Liver (tissue), 3 donors: Measurements from ENCODE around the gene SLC38A10.
A peak's percentile ranks its signal among the peaks of the same experiment; 100 is the strongest.

Experiments
- CTCF ChIP-seq: fragments of 150-350 bp; IDR thresholded peaks from 2 replicates; pipeline ENCODE4 v1.5.1; 2017; ENCODE audit warnings: improper control_type of control experiment, low read depth, low read length; ENCODE audit not compliant: missing input control
- EGR1 ChIP-seq, 2 donors: IDR thresholded peaks; 2 replicates each; pipeline ENCODE4 v1.6.1; 2016 to 2018; ENCODE audit warnings: antibody characterized with exemption in 2 of 2, low read depth in 2 of 2
- FOXA1 ChIP-seq: IDR thresholded peaks from 2 replicates; pipeline ENCODE4 v1.6.1; 2016; ENCODE audit warnings: antibody characterized with exemption
- GABPA ChIP-seq, 2 donors: IDR thresholded peaks in 1 of 2; conservative IDR thresholded peaks in 1 of 2; 2 replicates each; pipeline ENCODE4 v1.6.1; 2016; ENCODE audit warnings: antibody characterized with exemption in 2 of 2, mild to moderate bottlenecking in 1 of 2, moderate library complexity in 1 of 2
- JUND ChIP-seq, 2 donors: IDR thresholded peaks; 2 replicates each; pipeline ENCODE4 v1.6.1; 2016; ENCODE audit warnings: antibody characterized with exemption in 2 of 2
- MAX ChIP-seq: IDR thresholded peaks from 2 replicates; pipeline ENCODE4 v1.6.1; 2016; ENCODE audit warnings: antibody characterized with exemption
- RAD21 ChIP-seq, 2 donors: IDR thresholded peaks; 2 replicates each; pipeline ENCODE4 v1.6.1; 2016; ENCODE audit warnings: antibody characterized with exemption in 2 of 2, mild to moderate bottlenecking in 2 of 2
- RXRA ChIP-seq, 2 donors: IDR thresholded peaks; 2 replicates each; pipeline ENCODE4 v1.6.1; 2017 to 2018; ENCODE audit warnings: antibody characterized with exemption in 2 of 2, mild to moderate bottlenecking in 1 of 2
- TAF1 ChIP-seq: conservative IDR thresholded peaks from 2 replicates; pipeline ENCODE4 v1.6.1; 2016; ENCODE audit warnings: antibody characterized with exemption, mild to moderate bottlenecking
- YY1 ChIP-seq: IDR thresholded peaks from 2 replicates; pipeline ENCODE4 v1.6.1; 2016; ENCODE audit warnings: antibody characterized with exemption, mild to moderate bottlenecking
- TF ChIP-seq, protein P1 (sequence below): IDR thresholded peaks from 2 replicates; pipeline ENCODE4 v1.6.1; 2016; ENCODE audit warnings: antibody characterized with exemption
- TF ChIP-seq, protein P2 (sequence below): IDR thresholded peaks from 2 replicates; pipeline ENCODE4 v1.6.1; 2016; ENCODE audit warnings: antibody characterized with exemption, mild to moderate bottlenecking
- donor health status: healthy.
- donor health status: healthy.

GRCh38 chr17:81200695-81201580 is 94.2 kb downstream of the SLC38A10 start:
- TF ChIP-seq CTCF (peak; percentile 70), TAF1 (no peak), JUND (IDR thresholded peaks at IDR 0.05) (no peak), FOXA1 (no peak), EGR1 (IDR thresholded peaks at IDR 0.05; ENCODE audit: low read depth in 2 of 2) (no peak), MAX (no peak), RAD21 (IDR thresholded peaks at IDR 0.05) (peak; percentile 70 to 78), GABPA (IDR thresholded peaks at IDR 0.05 in 1 of 2, conservative IDR thresholded peaks at IDR 0.05 in 1 of 2) (no peak), RXRA (IDR thresholded peaks at IDR 0.05) (no peak), YY1 (no peak)
- TF ChIP-seq, protein P1, sequence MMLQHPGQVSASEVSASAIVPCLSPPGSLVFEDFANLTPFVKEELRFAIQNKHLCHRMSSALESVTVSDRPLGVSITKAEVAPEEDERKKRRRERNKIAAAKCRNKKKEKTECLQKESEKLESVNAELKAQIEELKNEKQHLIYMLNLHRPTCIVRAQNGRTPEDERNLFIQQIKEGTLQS, result no peak
- TF ChIP-seq, protein P2, sequence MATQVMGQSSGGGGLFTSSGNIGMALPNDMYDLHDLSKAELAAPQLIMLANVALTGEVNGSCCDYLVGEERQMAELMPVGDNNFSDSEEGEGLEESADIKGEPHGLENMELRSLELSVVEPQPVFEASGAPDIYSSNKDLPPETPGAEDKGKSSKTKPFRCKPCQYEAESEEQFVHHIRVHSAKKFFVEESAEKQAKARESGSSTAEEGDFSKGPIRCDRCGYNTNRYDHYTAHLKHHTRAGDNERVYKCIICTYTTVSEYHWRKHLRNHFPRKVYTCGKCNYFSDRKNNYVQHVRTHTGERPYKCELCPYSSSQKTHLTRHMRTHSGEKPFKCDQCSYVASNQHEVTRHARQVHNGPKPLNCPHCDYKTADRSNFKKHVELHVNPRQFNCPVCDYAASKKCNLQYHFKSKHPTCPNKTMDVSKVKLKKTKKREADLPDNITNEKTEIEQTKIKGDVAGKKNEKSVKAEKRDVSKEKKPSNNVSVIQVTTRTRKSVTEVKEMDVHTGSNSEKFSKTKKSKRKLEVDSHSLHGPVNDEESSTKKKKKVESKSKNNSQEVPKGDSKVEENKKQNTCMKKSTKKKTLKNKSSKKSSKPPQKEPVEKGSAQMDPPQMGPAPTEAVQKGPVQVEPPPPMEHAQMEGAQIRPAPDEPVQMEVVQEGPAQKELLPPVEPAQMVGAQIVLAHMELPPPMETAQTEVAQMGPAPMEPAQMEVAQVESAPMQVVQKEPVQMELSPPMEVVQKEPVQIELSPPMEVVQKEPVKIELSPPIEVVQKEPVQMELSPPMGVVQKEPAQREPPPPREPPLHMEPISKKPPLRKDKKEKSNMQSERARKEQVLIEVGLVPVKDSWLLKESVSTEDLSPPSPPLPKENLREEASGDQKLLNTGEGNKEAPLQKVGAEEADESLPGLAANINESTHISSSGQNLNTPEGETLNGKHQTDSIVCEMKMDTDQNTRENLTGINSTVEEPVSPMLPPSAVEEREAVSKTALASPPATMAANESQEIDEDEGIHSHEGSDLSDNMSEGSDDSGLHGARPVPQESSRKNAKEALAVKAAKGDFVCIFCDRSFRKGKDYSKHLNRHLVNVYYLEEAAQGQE, result no peak
